Measurements from ENCODE around the gene MAB21L1.

- no peak for TF ChIP-seq MXI1 (conservative IDR thresholded peaks at IDR 0.05; ENCODE audit: poor library complexity, severe bottlenecking)
- TF ChIP-seq CTCF (IDR thresholded peaks at IDR 0.05; ENCODE audit: poor library complexity, severe bottlenecking): no peak
- TF ChIP-seq TAF1 (IDR thresholded peaks at IDR 0.05; ENCODE audit: low read depth): no peak
- peak; percentile 39 for TF ChIP-seq EZH2 (IDR thresholded peaks at IDR 0.05; ENCODE audit: borderline replicate concordance, insufficient read depth, low read length, poor library complexity, severe bottlenecking)
Observed at GRCh38 chr13:35470671-35471661, 5.5 kb downstream of the MAB21L1 start.

Data from neural cell (in vitro differentiated cells).